ENCODE data around the gene IST1. TPM values are rescaled to one million over a fixed set of nuclear protein-coding genes. Genes with fewer than 3 reads are reported as not detected.

Gene IST1
- total and polyA plus RNA-seq, 2 experiments from 2014 or later = 102 to 175 TPM

DNA sequence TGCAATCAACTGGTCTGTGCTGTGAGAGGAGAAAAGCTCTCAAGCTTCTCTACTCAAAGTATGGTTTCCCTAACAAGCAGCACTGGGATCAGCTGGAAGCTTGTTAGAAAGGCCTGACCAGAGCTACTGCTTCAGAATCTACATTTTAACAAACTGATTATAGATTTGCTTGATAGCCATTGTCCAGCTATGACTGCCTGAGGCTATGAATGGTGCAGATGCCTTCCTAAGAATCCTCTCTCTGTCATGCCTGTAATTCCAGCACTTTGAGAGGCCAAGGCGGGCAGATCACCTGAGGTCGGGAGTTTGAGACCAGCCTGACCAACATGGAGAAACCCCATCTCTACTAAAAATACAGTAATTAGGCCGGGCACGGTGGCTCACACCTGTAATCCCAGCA lies 76.2 kb downstream of the IST1 start:
- WGBS, 2 experiments (ENCODE audit: low coverage in 1 of 2, low lambda C conversion rate in 2 of 2, missing lambda C conversion rate in 2 of 2) = 71 to 73% methylated on average over 4 of the region's 4 CpGs
- no peak overlapping the region for H3K27ac ChIP-seq

DNA sequence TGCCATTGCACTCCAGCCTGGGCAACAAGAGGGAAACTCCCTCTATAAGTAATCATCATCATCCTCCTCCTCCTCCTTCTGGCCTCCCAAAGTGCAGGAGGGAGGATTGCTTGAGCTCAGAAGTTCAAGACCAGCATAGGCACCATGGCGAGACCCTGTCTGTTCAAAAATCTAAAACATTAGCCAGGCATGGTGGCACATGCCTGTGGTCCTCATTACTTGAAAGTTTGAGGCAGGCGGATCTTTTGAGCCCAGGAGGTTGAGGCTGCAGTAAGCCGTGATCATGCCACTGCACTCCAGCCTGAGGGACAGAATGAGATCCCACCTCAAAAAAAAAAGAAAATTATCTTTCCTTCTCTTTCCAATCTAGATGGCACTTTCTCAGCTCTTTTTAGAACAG lies 77.0 kb downstream of the IST1 start:
- Histone ChIP-seq H3K9me3 (ENCODE audit: low read depth) (no peaks in the 10 kb centered on the region), H3K36me3 (ENCODE audit: low read depth) (no peaks in the 10 kb centered on the region), H3K9ac (no peak overlapping the region), H4K20me1 (ENCODE audit: insufficient read depth) (no peaks in the 10 kb centered on the region), H3F3A (ENCODE audit: insufficient read depth) (no peaks in the 10 kb centered on the region), H3K79me2 (ENCODE audit: insufficient read depth) (no peaks in the 10 kb centered on the region), H3K27ac (no peak overlapping the region), H3K4me3 (no peak overlapping the region), H3K9me2 (ENCODE audit: insufficient read depth) (no peaks in the 10 kb centered on the region), H3K4me1 (ENCODE audit: insufficient read depth) (no peaks in the 10 kb centered on the region), H3K27me3 (replicated peaks; ENCODE audit: insufficient read depth) (no peaks in the 10 kb centered on the region), H3K4me2 (ENCODE audit: unreplicated experiment) (no peak overlapping the region), H2AFZ (no peak overlapping the region)
- 67 to 77% methylated on average over 3 of the region's 3 CpGs for WGBS, 2 experiments (ENCODE audit: low coverage in 1 of 2, low lambda C conversion rate in 2 of 2, missing lambda C conversion rate in 2 of 2)
- DNase-seq = no peak
- in situ Hi-C loops (cut with MboI) = no loop called here
- no peak for TF ChIP-seq EZH2phosphoT487 (IDR thresholded peaks at IDR 0.05; ENCODE audit: insufficient read depth, low read depth)
- no peak for TF ChIP-seq EZH2 (IDR thresholded peaks at IDR 0.05; ENCODE audit: insufficient read depth, poor library complexity, severe bottlenecking)

More for the DNA sequence above, 76.2 kb downstream of the IST1 start:
- Histone ChIP-seq H3K4me2 (ENCODE audit: unreplicated experiment) (no peak overlapping the region), H3K36me3 (ENCODE audit: low read depth) (no peaks in the 10 kb centered on the region), H2AFZ (no peak overlapping the region), H3K27me3 (replicated peaks; ENCODE audit: insufficient read depth) (no peaks in the 10 kb centered on the region), H4K20me1 (ENCODE audit: insufficient read depth) (no peaks in the 10 kb centered on the region), H3K9ac (no peak overlapping the region), H3F3A (ENCODE audit: insufficient read depth) (no peaks in the 10 kb centered on the region), H3K4me3 (no peak overlapping the region), H3K79me2 (ENCODE audit: insufficient read depth) (no peaks in the 10 kb centered on the region), H3K9me2 (ENCODE audit: insufficient read depth) (no peaks in the 10 kb centered on the region), H3K9me3 (ENCODE audit: low read depth) (no peaks in the 10 kb centered on the region), H3K4me1 (ENCODE audit: insufficient read depth) (no peaks in the 10 kb centered on the region)
- no peak for DNase-seq
- in situ Hi-C loops (cut with MboI) = no loop called here
- TF ChIP-seq EZH2 (IDR thresholded peaks at IDR 0.05; ENCODE audit: insufficient read depth, poor library complexity, severe bottlenecking) = no peak
- TF ChIP-seq EZH2phosphoT487 (IDR thresholded peaks at IDR 0.05; ENCODE audit: insufficient read depth, low read depth) = no peak

DNA sequence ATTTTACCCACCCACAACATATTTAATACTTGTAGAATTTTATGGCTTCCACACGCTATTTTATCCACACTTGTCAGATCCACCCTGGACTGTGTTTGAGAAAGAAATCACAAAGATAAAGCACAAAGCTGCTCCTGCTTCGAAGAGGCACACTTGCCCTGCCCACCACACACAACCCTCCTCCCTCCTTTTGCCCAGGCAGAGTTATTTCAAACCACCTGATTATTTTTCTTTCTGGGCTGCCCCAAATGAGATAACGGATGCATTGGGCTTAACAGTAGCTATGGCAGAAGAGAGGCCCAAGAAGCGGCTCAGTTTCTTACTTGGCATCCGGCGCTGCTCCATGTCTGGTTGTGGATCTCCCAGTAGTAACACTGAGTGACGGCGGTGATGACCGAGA lies 77.7 kb downstream of the IST1 start:
- DNase-seq = no peak
- WGBS, 2 experiments (ENCODE audit: low coverage in 1 of 2, low lambda C conversion rate in 2 of 2, missing lambda C conversion rate in 2 of 2) = 80 to 83% methylated on average over 9 of the region's 9 CpGs
- H4K20me1 ChIP-seq (ENCODE audit: insufficient read depth) = no peaks in the 10 kb centered on the region
- H3K9ac ChIP-seq = no peak overlapping the region
- H3F3A ChIP-seq (ENCODE audit: insufficient read depth) = no peaks in the 10 kb centered on the region
- no peak overlapping the region for H2AFZ ChIP-seq
- no peak overlapping the region for H3K4me3 ChIP-seq
- H3K9me2 ChIP-seq (ENCODE audit: insufficient read depth) = no peaks in the 10 kb centered on the region
- in situ Hi-C loops (cut with MboI) = no loop called here
- no peak overlapping the region for H3K4me2 ChIP-seq (ENCODE audit: unreplicated experiment)
- H3K27me3 ChIP-seq (replicated peaks; ENCODE audit: insufficient read depth) = no peaks in the 10 kb centered on the region
- no peaks in the 10 kb centered on the region for H3K4me1 ChIP-seq (ENCODE audit: insufficient read depth)
- H3K9me3 ChIP-seq (ENCODE audit: low read depth) = no peaks in the 10 kb centered on the region
- TF ChIP-seq EZH2 (IDR thresholded peaks at IDR 0.05; ENCODE audit: insufficient read depth, poor library complexity, severe bottlenecking) = no peak
- no peak for TF ChIP-seq EZH2phosphoT487 (IDR thresholded peaks at IDR 0.05; ENCODE audit: insufficient read depth, low read depth)
- no peaks in the 10 kb centered on the region for H3K79me2 ChIP-seq (ENCODE audit: insufficient read depth)
- no peaks in the 10 kb centered on the region for H3K36me3 ChIP-seq (ENCODE audit: low read depth)
- H3K27ac ChIP-seq = no peak overlapping the region

DNA sequence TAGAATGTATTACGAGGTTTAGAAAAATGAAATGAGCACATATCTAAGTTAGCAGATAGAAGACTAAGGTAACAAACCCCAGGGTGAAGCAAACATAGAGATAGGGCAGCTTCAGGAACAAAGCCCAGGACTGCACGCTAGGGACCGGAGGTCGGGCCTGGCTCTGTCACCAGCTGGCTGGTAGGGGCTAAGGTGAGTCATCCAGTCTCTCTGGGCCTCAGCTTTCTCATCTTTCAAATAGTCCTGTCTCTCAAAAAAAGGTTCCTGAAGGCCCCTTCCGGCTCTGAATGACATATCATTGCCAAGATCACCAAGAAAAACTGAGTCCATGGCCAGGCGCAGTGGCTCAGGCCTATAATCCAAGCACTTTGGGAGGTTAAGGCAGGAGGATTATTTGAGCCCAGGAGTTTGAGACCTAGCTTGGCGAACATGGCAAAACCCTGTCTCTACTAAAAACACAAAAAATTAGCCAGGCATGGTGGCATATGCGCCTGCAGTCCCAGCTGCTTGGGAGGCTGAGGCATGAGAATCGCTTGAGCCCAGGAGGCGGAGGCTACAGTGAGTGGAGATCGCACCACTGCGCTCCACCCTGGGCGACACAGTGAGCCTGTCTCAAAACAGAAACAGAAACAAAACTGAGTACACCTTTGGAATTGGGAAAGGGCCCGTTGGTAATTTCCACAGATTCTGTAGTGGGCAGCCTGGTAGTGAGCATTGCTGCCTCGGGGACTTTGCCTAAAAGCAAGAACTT lies 78.9 kb downstream of the IST1 start:
- no peak for TF ChIP-seq EZH2phosphoT487 (IDR thresholded peaks at IDR 0.05; ENCODE audit: insufficient read depth, low read depth)
- no peak for TF ChIP-seq EZH2 (IDR thresholded peaks at IDR 0.05; ENCODE audit: insufficient read depth, poor library complexity, severe bottlenecking)
- no peaks in the 10 kb centered on the region for H4K20me1 ChIP-seq (ENCODE audit: insufficient read depth)

More for the DNA sequence above, 78.9 kb downstream of the IST1 start:
- Histone ChIP-seq H3K9me3 (ENCODE audit: low read depth) (no peaks in the 10 kb centered on the region), H3K4me2 (ENCODE audit: unreplicated experiment) (no peak overlapping the region), H3K27me3 (replicated peaks; ENCODE audit: insufficient read depth) (no peaks in the 10 kb centered on the region), H2AFZ (no peak overlapping the region), H3K9me2 (ENCODE audit: insufficient read depth) (no peaks in the 10 kb centered on the region), H3K9ac (no peak overlapping the region), H3K36me3 (ENCODE audit: low read depth) (no peaks in the 10 kb centered on the region), H3K4me3 (no peak overlapping the region), H3K27ac (no peak overlapping the region), H3K79me2 (ENCODE audit: insufficient read depth) (no peaks in the 10 kb centered on the region), H3F3A (ENCODE audit: insufficient read depth) (no peaks in the 10 kb centered on the region), H3K4me1 (ENCODE audit: insufficient read depth) (no peaks in the 10 kb centered on the region)
- DNase-seq = no peak
- 86 to 88% methylated on average over 15 of the region's 15 CpGs for whole genome bisulfite sequencing, 2 experiments (ENCODE audit: low coverage in 1 of 2, low lambda C conversion rate in 2 of 2, missing lambda C conversion rate in 2 of 2)
- in situ Hi-C loops (cut with MboI) = no loop called here

Other genes starting within 250 kb of the IST1 start
- gene PHLPP2, start 170.8 kb upstream of the IST1 start, total RNA-seq (2014; rRNA removed; shearing (Covaris generic)) = 6.3 and 7.1 TPM in 2 replicates
- gene PHLPP2, start 170.8 kb upstream of the IST1 start, polyA plus RNA-seq (2016; fragmentation: Nextera tagmentation; extraction: Ambion mirVana) = 2.6 and 2.7 TPM in 2 replicates
- 51.8 and 80.6 TPM in 2 replicates for gene AP1G1, start 86.7 kb upstream of the IST1 start, total RNA-seq (2014; rRNA removed; shearing (Covaris generic))
- 25.8 and 26.2 TPM in 2 replicates for gene AP1G1, start 86.7 kb upstream of the IST1 start, polyA plus RNA-seq (2016; fragmentation: Nextera tagmentation; extraction: Ambion mirVana)
- 10.2 and 12.6 TPM in 2 replicates for gene ATXN1L, start 49.6 kb upstream of the IST1 start, total RNA-seq (2014; rRNA removed; shearing (Covaris generic))
- gene ATXN1L, start 49.6 kb upstream of the IST1 start, polyA plus RNA-seq (2016; fragmentation: Nextera tagmentation; extraction: Ambion mirVana) = 6.2 and 6.8 TPM in 2 replicates
- gene ZNF821, start 11.3 kb upstream of the IST1 start, total RNA-seq (2014; rRNA removed; shearing (Covaris generic)) = 17.8 and 21.4 TPM in 2 replicates
- 5.7 and 6.3 TPM in 2 replicates for gene ZNF821, start 11.3 kb upstream of the IST1 start, polyA plus RNA-seq (2016; fragmentation: Nextera tagmentation; extraction: Ambion mirVana)
- gene PKD1L3, start 104.9 kb downstream of the IST1 start, total RNA-seq (2014; rRNA removed; shearing (Covaris generic)) = not detected in 2 replicates
- gene PKD1L3, start 104.9 kb downstream of the IST1 start, polyA plus RNA-seq (2016; fragmentation: Nextera tagmentation; extraction: Ambion mirVana) = not detected in 2 replicates
- gene DHODH, start 113.2 kb downstream of the IST1 start, total RNA-seq (2014; rRNA removed; shearing (Covaris generic)) = 2.2 and 8.5 TPM in 2 replicates
- 3.8 and 5.4 TPM in 2 replicates for gene DHODH, start 113.2 kb downstream of the IST1 start, polyA plus RNA-seq (2016; fragmentation: Nextera tagmentation; extraction: Ambion mirVana)
- not detected in 2 replicates for gene HP, start 159.0 kb downstream of the IST1 start, total RNA-seq (2014; rRNA removed; shearing (Covaris generic))
- gene HP, start 159.0 kb downstream of the IST1 start, polyA plus RNA-seq (2016; fragmentation: Nextera tagmentation; extraction: Ambion mirVana) = not detected in 2 replicates
- gene HPR, start 167.7 kb downstream of the IST1 start, total RNA-seq (2014; rRNA removed; shearing (Covaris generic)) = not detected in 2 replicates
- not detected in 2 replicates for gene HPR, start 167.7 kb downstream of the IST1 start, polyA plus RNA-seq (2016; fragmentation: Nextera tagmentation; extraction: Ambion mirVana)
- 6.6 and 10.1 TPM in 2 replicates for gene TXNL4B, start 198.1 kb downstream of the IST1 start, total RNA-seq (2014; rRNA removed; shearing (Covaris generic))
- 9.1 and 10.0 TPM in 2 replicates for gene TXNL4B, start 198.1 kb downstream of the IST1 start, polyA plus RNA-seq (2016; fragmentation: Nextera tagmentation; extraction: Ambion mirVana)
- gene DHX38, start 198.3 kb downstream of the IST1 start, total RNA-seq (2014; rRNA removed; shearing (Covaris generic)) = 30.1 and 31.5 TPM in 2 replicates
- gene DHX38, start 198.3 kb downstream of the IST1 start, polyA plus RNA-seq (2016; fragmentation: Nextera tagmentation; extraction: Ambion mirVana) = 23.1 and 23.7 TPM in 2 replicates